Measurements from ENCODE around the gene HES3.

The HES3 gene

DNA sequence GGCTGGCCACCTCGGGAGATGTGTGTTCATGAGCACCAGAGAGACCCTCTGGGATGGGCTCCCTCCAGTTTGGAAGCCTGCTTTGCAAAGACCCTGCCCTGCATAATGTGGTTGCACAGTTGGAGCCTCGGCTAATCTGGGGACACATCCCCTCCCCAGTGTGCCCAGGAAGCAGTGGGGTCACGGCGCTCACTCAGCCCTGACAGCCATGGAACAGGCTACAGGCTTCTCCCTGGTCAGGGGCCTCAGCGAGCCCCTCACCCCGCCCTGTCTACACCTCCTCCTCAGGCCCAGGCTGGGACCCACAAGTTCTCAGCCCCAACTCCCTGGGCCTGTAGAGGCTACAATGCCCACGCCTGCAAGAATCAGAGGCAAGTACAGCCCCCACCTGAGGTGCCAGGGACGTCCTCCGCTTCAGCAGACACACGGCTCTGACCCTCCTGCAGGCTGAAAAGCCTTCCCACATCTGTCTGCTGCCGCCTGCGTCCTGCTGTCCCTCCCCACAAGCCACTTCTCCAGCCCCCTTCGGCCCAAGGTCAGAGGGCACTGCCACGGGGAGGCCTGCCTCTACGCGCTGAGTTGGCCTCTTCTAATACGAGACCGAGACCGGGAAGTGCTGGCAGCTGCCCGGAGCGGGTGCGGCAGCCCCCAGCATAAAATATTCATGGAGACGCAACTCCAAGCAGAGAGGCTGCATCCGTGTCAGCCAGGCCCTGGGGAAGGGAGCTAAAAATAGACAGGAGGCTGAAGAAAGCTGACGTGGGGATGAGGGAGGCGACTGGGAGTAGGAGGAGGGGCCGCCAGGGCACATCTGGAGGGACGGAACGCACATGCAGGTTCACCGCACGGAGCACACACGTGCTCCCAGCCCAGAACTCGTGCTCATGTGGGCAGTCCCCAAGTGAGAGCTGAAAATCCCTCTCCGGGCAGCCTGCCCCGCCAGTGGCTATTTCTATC, 32.1 kb downstream of the HES3 start:
- Histone ChIP-seq H3K4me1 (ENCODE audit: control insufficient read depth, low read length) (no peaks in the 10 kb centered on the region), H4K20me1 (ENCODE audit: control insufficient read depth, insufficient read depth, low read depth, low read length) (no peaks in the 10 kb centered on the region), H3K27me3 (ENCODE audit: control insufficient read depth, low read length) (no peaks in the 10 kb centered on the region), H3K79me2 (ENCODE audit: control insufficient read depth, low read length) (no peaks in the 10 kb centered on the region), H3K4me3 (ENCODE audit: low read length) (no peak overlapping the region), H3K9me3 (ENCODE audit: control insufficient read depth, insufficient read depth, low read length) (no peaks in the 10 kb centered on the region), H3F3A (ENCODE audit: control insufficient read depth, insufficient read depth) (no peaks in the 10 kb centered on the region), H3K27ac (ENCODE audit: low read depth, low read length) (no peak overlapping the region), H3K36me3 (ENCODE audit: control insufficient read depth, low read length) (no peaks in the 10 kb centered on the region), H3K4me2 (ENCODE audit: low read length) (no peak overlapping the region), H3K9me2 (replicated peaks; ENCODE audit: control insufficient read depth, low read length) (no peaks in the 10 kb centered on the region)
- TF ChIP-seq EZH2phosphoT487 (IDR thresholded peaks at IDR 0.05; ENCODE audit: borderline replicate concordance, low read length) (no peak), CTCF (IDR thresholded peaks at IDR 0.05; ENCODE audit: low read depth, low read length, poor library complexity, severe bottlenecking) (no peak)

GRCh38 chr1:6276811-6277555, 33.0 kb downstream of the HES3 start:
- no peaks in the 10 kb centered on the region for H3K4me1 ChIP-seq (ENCODE audit: control insufficient read depth, low read length)
- no peak overlapping the region for H3K27ac ChIP-seq (ENCODE audit: low read depth, low read length)
- TF ChIP-seq CTCF (IDR thresholded peaks at IDR 0.05; ENCODE audit: low read depth, low read length, poor library complexity, severe bottlenecking) (no peak), EZH2phosphoT487 (IDR thresholded peaks at IDR 0.05; ENCODE audit: borderline replicate concordance, low read length) (no peak)

GRCh38 chr1:6278263-6278662, 34.3 kb downstream of the HES3 start:
- Histone ChIP-seq H3K9me3 (ENCODE audit: control insufficient read depth, insufficient read depth, low read length) (no peaks in the 10 kb centered on the region), H3K9me2 (replicated peaks; ENCODE audit: control insufficient read depth, low read length) (no peaks in the 10 kb centered on the region), H3K79me2 (ENCODE audit: control insufficient read depth, low read length) (no peaks in the 10 kb centered on the region), H3K4me1 (ENCODE audit: control insufficient read depth, low read length) (no peaks in the 10 kb centered on the region), H4K20me1 (ENCODE audit: control insufficient read depth, insufficient read depth, low read depth, low read length) (no peaks in the 10 kb centered on the region), H3F3A (ENCODE audit: control insufficient read depth, insufficient read depth) (no peaks in the 10 kb centered on the region), H3K27me3 (ENCODE audit: control insufficient read depth, low read length) (no peaks in the 10 kb centered on the region), H3K4me3 (ENCODE audit: low read length) (no peak overlapping the region), H3K36me3 (ENCODE audit: control insufficient read depth, low read length) (no peaks in the 10 kb centered on the region), H3K27ac (ENCODE audit: low read depth, low read length) (no peak overlapping the region), H3K4me2 (ENCODE audit: low read length) (no peak overlapping the region)
- TF ChIP-seq CTCF (IDR thresholded peaks at IDR 0.05; ENCODE audit: low read depth, low read length, poor library complexity, severe bottlenecking) (no peak), EZH2phosphoT487 (IDR thresholded peaks at IDR 0.05; ENCODE audit: borderline replicate concordance, low read length) (no peak)

More at GRCh38 chr1:6276811-6277555, 33.0 kb downstream of the HES3 start:
- Histone ChIP-seq H3K79me2 (ENCODE audit: control insufficient read depth, low read length) (no peaks in the 10 kb centered on the region), H3K27me3 (ENCODE audit: control insufficient read depth, low read length) (no peaks in the 10 kb centered on the region), H3K9me2 (replicated peaks; ENCODE audit: control insufficient read depth, low read length) (no peaks in the 10 kb centered on the region), H3K36me3 (ENCODE audit: control insufficient read depth, low read length) (no peaks in the 10 kb centered on the region), H3F3A (ENCODE audit: control insufficient read depth, insufficient read depth) (no peaks in the 10 kb centered on the region), H3K4me2 (ENCODE audit: low read length) (no peak overlapping the region), H3K4me3 (ENCODE audit: low read length) (no peak overlapping the region), H3K9me3 (ENCODE audit: control insufficient read depth, insufficient read depth, low read length) (no peaks in the 10 kb centered on the region), H4K20me1 (ENCODE audit: control insufficient read depth, insufficient read depth, low read depth, low read length) (no peaks in the 10 kb centered on the region)

All from DOHH2 (cell line).